H1 (cell line): ENCODE data around the gene XRCC6. TPM values are rescaled to one million over a fixed set of nuclear protein-coding genes. Genes with fewer than 3 reads are reported as not detected.

Experiments
- CTCF ChIA-PET: fragments of 300-600 bp; sonication (Branson Sonifier 250); formaldehyde crosslinking; loops from one replicate; lab custom pipeline; 2021; ENCODE audit not compliant: partially characterized antibody; lab: Charles Lee
- POLR2A ChIA-PET: fragments of 300-600 bp; sonication (Branson Sonifier 250); formaldehyde crosslinking; loops from one replicate; lab custom pipeline; 2021; ENCODE audit warnings: inconsistent platforms; ENCODE audit not compliant: partially characterized antibody; lab: Charles Lee
- DNase-seq, 2 experiments: peaks; one replicate each; pipeline versions ENCODE4 v3.0.0 to v3.0.0-alpha.2; 2010 to 2022; ENCODE audit warnings: low spot score in 2 of 2, low read depth in 1 of 2, mixed read lengths in 1 of 2
- FAIRE-seq: peaks from 2 replicates; lab custom pipeline; 2011; peaks lifted over from hg19 to GRCh38; lab: Jason Lieb, UNC
- H2AFZ ChIP-seq: 2 replicates; pipeline ENCODE4 v1.8.1; 2012; ENCODE audit warnings: low read length, inconsistent platforms
- H2AK5ac ChIP-seq: 2 replicates; pipeline ENCODE4 v1.6.1; 2013; ENCODE audit warnings: low read depth, low read length
- H2BK120ac ChIP-seq: replicated peaks from 2 replicates; pipeline ENCODE3; 2013; ENCODE audit warnings: low read depth, low read length, inconsistent platforms
- H2BK12ac ChIP-seq: 2 replicates; pipeline ENCODE4 v1.6.1; 2013; ENCODE audit warnings: low read depth, low read length
- H2BK15ac ChIP-seq: 2 replicates; pipeline ENCODE4 v1.6.1; 2013; ENCODE audit warnings: low read length
- H2BK20ac ChIP-seq: 2 replicates; pipeline ENCODE4 v1.6.1; 2013; ENCODE audit warnings: low read length
- H2BK5ac ChIP-seq: 2 replicates; pipeline ENCODE4 v1.6.1; 2013; ENCODE audit warnings: low read depth, low read length
- H3K14ac ChIP-seq: 2 replicates; pipeline ENCODE4 v1.6.1; 2013; ENCODE audit warnings: inconsistent platforms; ENCODE audit not compliant: insufficient read length
- H3K18ac ChIP-seq: 2 replicates; pipeline ENCODE4 v1.6.1; 2013; ENCODE audit warnings: low read length; ENCODE audit errors: extremely low read depth
- H3K23ac ChIP-seq: 2 replicates; pipeline ENCODE4 v1.6.1; 2013; ENCODE audit warnings: inconsistent platforms; ENCODE audit not compliant: insufficient read length
- H3K23me2 ChIP-seq: 2 replicates; pipeline ENCODE4 v1.6.1; 2013; ENCODE audit warnings: low read depth, low read length
- H3K27ac ChIP-seq: 2 replicates; pipeline ENCODE4 v1.6.1; 2011; ENCODE audit warnings: low read depth, low read length, inconsistent platforms
- H3K27me3 ChIP-seq, 4 experiments: replicated peaks in 1 of 4; 1 replicate in 1 of 4; 2 replicates in 3 of 4; pipeline versions ENCODE4 v1.6.1 to v1.8.1; 2011 to 2013; ENCODE audit warnings: low read length in 3 of 4, mild to moderate bottlenecking in 3 of 4, inconsistent platforms in 2 of 4, mixed read lengths in 2 of 4, moderate library complexity in 1 of 4; ENCODE audit not compliant: control insufficient read depth in 3 of 4, insufficient read depth in 3 of 4; ENCODE audit errors: extremely low read depth in 1 of 4
- H3K36me3 ChIP-seq, 4 experiments: 2 replicates each; pipeline versions ENCODE4 v1.6.1 to v1.8.1; 2011 to 2013; ENCODE audit warnings: mild to moderate bottlenecking in 4 of 4, low read length in 3 of 4, moderate library complexity in 2 of 4, control low read depth in 1 of 4, inconsistent platforms in 1 of 4; ENCODE audit not compliant: insufficient read depth in 4 of 4, control insufficient read depth in 2 of 4
- H3K4ac ChIP-seq: replicated peaks from 2 replicates; pipeline ENCODE3; 2013; ENCODE audit warnings: low read length, low read depth, mixed read lengths, inconsistent platforms; ENCODE audit not compliant: insufficient read length
- H3K4me1 ChIP-seq, 4 experiments: replicated peaks in 1 of 4; 1 replicate in 1 of 4; 2 replicates in 3 of 4; pipeline versions ENCODE4 v1.6.1 to v1.8.1; 2011 to 2013; ENCODE audit warnings: low read length in 3 of 4, inconsistent platforms in 2 of 4, mixed read lengths in 1 of 4; ENCODE audit not compliant: insufficient read depth in 4 of 4, control insufficient read depth in 3 of 4
- H3K4me2 ChIP-seq, 2 experiments: 2 replicates each; pipeline versions ENCODE4 v1.6.1 to v1.8.1; 2011 to 2013; ENCODE audit warnings: low read depth in 2 of 2, low read length in 2 of 2, control low read depth in 1 of 2, inconsistent platforms in 1 of 2, mild to moderate bottlenecking in 1 of 2; ENCODE audit not compliant: insufficient read depth in 1 of 2
- H3K4me3 ChIP-seq, 4 experiments: fragments of 200-600, 300-600 bp in 1 of 4; sonication (generic), shearing (Covaris generic), sonication (Bioruptor Twin) in 1 of 4; 2 replicates each; pipeline versions ENCODE4 v1.5.1 to v1.8.1; 2011 to 2016; ENCODE audit warnings: low read length in 4 of 4, low read depth in 3 of 4, control low read depth in 2 of 4, inconsistent platforms in 2 of 4, mild to moderate bottlenecking in 2 of 4, mixed read lengths in 1 of 4, moderate library complexity in 1 of 4; ENCODE audit not compliant: insufficient read depth in 2 of 4; ENCODE audit errors: extremely low read depth in 1 of 4
- H3K56ac ChIP-seq: replicated peaks from 2 replicates; pipeline ENCODE3; 2013; ENCODE audit warnings: low read depth, mild to moderate bottlenecking, mixed read lengths, low read length, inconsistent platforms; ENCODE audit not compliant: insufficient read length
- H3K79me1 ChIP-seq: 2 replicates; pipeline ENCODE4 v1.6.1; 2013; ENCODE audit warnings: low read depth, low read length, control low read depth
- H3K79me2 ChIP-seq, 2 experiments: 2 replicates each; pipeline versions ENCODE4 v1.6.1 to v1.8.1; 2012 to 2013; ENCODE audit warnings: low read length in 2 of 2, mild to moderate bottlenecking in 2 of 2, inconsistent platforms in 1 of 2; ENCODE audit not compliant: insufficient read depth in 2 of 2, control insufficient read depth in 1 of 2
- H3K9ac ChIP-seq, 4 experiments: replicated peaks in 1 of 4; 1 replicate in 1 of 4; 2 replicates in 3 of 4; pipeline versions ENCODE4 v1.6.1 to v1.8.1; 2011 to 2013; ENCODE audit warnings: low read depth in 3 of 4, low read length in 3 of 4, control low read depth in 2 of 4, mild to moderate bottlenecking in 2 of 4, moderate library complexity in 2 of 4, inconsistent platforms in 1 of 4; ENCODE audit errors: extremely low read depth in 1 of 4
- H3K9me3 ChIP-seq, 2 experiments: 2 replicates each; pipeline versions ENCODE4 v1.6.1 to v1.8.1; 2012 to 2013; ENCODE audit warnings: mild to moderate bottlenecking in 2 of 2, moderate library complexity in 2 of 2, control low read depth in 1 of 2, inconsistent platforms in 1 of 2, low read depth in 1 of 2, low read length in 1 of 2, mixed read lengths in 1 of 2; ENCODE audit not compliant: insufficient read depth in 2 of 2
- H4K20me1 ChIP-seq, 2 experiments: replicated peaks in 1 of 2; 2 replicates each; pipeline versions ENCODE3 to v1.8.1; 2011 to 2013; ENCODE audit warnings: inconsistent platforms in 2 of 2, low read length in 2 of 2, mild to moderate bottlenecking in 1 of 2; ENCODE audit not compliant: insufficient read depth in 2 of 2, control insufficient read depth in 1 of 2
- H4K5ac ChIP-seq: 2 replicates; pipeline ENCODE4 v1.6.1; 2013; ENCODE audit warnings: low read length, low read depth, mixed read lengths, inconsistent platforms; ENCODE audit not compliant: insufficient read length
- H4K8ac ChIP-seq: 2 replicates; pipeline ENCODE4 v1.8.0; 2013; ENCODE audit warnings: mild to moderate bottlenecking, moderate library complexity, low read length, inconsistent platforms; ENCODE audit not compliant: insufficient read depth; ENCODE audit errors: extremely low read depth
- H4K91ac ChIP-seq: replicated peaks from 2 replicates; pipeline ENCODE3; 2013; ENCODE audit warnings: low read length, mixed read lengths, inconsistent platforms; ENCODE audit not compliant: insufficient read length
- ASH2L ChIP-seq: fragments of 200-600, 300-600 bp; sonication (generic); IDR thresholded peaks from one replicate; pipeline ENCODE4 v1.7.1; 2017; ENCODE audit warnings: low read length
- CEBPB ChIP-seq: IDR thresholded peaks from 2 replicates; pipeline ENCODE4 v1.6.1; 2012; ENCODE audit warnings: low read depth, low read length
- NANOG ChIP-seq: IDR thresholded peaks from 2 replicates; pipeline ENCODE4 v1.6.1; 2011; ENCODE audit warnings: low read length, low read depth, mild to moderate bottlenecking, inconsistent platforms; ENCODE audit not compliant: insufficient read depth, poor library complexity, severe bottlenecking
- PHF8 ChIP-seq: fragments of 200-600 bp; sonication (generic); conservative IDR thresholded peaks from 2 replicates; pipeline ENCODE4 v1.7.1; 2012; ENCODE audit warnings: low read depth, mild to moderate bottlenecking, inconsistent platforms, low read length, moderate library complexity
- RAD21 ChIP-seq, 2 experiments: IDR thresholded peaks in 1 of 2; conservative IDR thresholded peaks in 1 of 2; 2 replicates each; pipeline ENCODE4 v1.6.1; 2011; ENCODE audit warnings: low read depth in 2 of 2, low read length in 2 of 2, improper control_type of control experiment in 1 of 2, inconsistent platforms in 1 of 2, mild to moderate bottlenecking in 1 of 2, moderate library complexity in 1 of 2
- SIN3A ChIP-seq, 2 experiments: IDR thresholded peaks in 1 of 2; conservative IDR thresholded peaks in 1 of 2; 2 replicates each; pipeline ENCODE4 v1.6.1; 2011 to 2012; ENCODE audit warnings: low read length in 2 of 2, improper control_type of control experiment in 1 of 2, low read depth in 1 of 2, mild to moderate bottlenecking in 1 of 2
- TEAD4 ChIP-seq: IDR thresholded peaks from 2 replicates; pipeline ENCODE4 v1.6.1; 2012; ENCODE audit warnings: low read depth, low read length, inconsistent platforms, mixed read lengths
- WGBS, 2 experiments: shearing (Covaris generic) in 1 of 2; methylation state at CpG; one replicate each; pipeline versions ENCODE4 v1.1.6 to v1.1.7; 2013 to 2015; ENCODE audit warnings: low lambda C conversion rate in 2 of 2, mixed read lengths in 2 of 2, inconsistent platforms in 1 of 2, low coverage in 1 of 2, missing lambda C conversion rate in 1 of 2; ENCODE audit not compliant: insufficient replicate concordance in 2 of 2, insufficient coverage in 1 of 2, insufficient read length in 1 of 2; ENCODE audit errors: extremely low coverage in 1 of 2, missing lambda C conversion rate in 1 of 2; 5-methylcytosine and 5-hydroxymethylcytosine counted together
- polyA plus RNA-seq, 7 experiments: library from polyadenylated mRNA; depleted of rRNA in 3 of 7; stranded (reverse) in 5 of 7; unstranded in 2 of 7; fragments of >200 nt in 5 of 7; fragments of 200-250 nt in 2 of 7; gene quantifications; 1 replicate in 5 of 7; 2 replicates in 1 of 7; 4 replicates in 1 of 7; pipeline versions ENCODE4 v1.2.1 to v1.2.3, GENCODE V29; 2011 to 2013; ENCODE audit warnings: missing spikeins in 2 of 7, mixed read lengths in 2 of 7
- total RNA-seq: library from RNA; stranded (reverse); fragmentation: NEBNext Ultra II Directional; extraction: Animal tissue kit (Norgen Biotek cat#: 25700); gene quantifications from 2 replicates; pipeline ENCODE4 v1.2.1, GENCODE V29; 2021
- TF ChIP-seq, protein P1 (sequence below): IDR thresholded peaks from 2 replicates; pipeline ENCODE4 v1.6.1; 2012; ENCODE audit warnings: inconsistent platforms
- TF ChIP-seq, protein P2 (sequence below): IDR thresholded peaks from 2 replicates; pipeline ENCODE4 v1.6.1; 2011; ENCODE audit warnings: low read depth, mild to moderate bottlenecking, low read length; ENCODE audit not compliant: insufficient read depth

The XRCC6 gene
- total and polyA plus RNA-seq, 2 of the 8 experiments (the other 6 are each of a cell fraction or from before 2014, with no cell fraction given) = 150 to 490 TPM

DNA sequence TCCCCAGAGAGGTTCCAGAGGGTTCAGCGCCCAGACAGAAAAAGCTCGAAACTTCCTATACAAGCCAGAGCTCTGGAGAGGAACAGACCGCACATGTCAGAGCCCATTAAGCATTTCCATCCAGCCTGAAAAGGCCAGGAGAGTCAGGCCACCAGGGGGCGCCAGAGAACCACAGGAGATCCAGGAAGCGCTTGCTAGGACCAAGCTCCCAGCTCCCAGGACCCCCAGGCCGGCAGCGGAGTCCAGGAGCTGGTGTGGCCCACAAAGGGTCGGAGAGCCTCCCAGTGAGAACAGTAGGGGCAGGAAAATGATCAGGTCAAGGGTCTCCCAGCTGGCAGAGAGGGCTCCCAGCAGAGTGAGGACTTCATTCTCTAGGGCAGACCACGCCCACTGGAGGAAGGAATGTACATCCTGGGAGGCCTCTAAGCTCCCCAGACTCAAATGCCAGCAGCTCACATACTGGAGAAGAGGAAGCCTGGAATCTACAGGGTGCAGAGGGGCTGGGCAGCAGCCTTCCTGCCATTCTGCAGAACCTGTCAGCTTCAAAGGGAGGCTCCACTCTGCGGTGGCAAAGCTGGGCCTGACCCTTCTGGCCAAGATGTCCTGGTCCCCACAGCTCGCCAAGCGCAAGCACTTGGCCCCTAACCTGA is 76.2 kb downstream of the XRCC6 start:
- peaks cover 0 to 7% of the 10 kb centered on the region in 2 experiments; a peak in 1 of 4 replicates for H3K9me3 ChIP-seq
- no peaks in the 10 kb centered on the region; the same call in 1 of the 2 replicates for H3K79me1 ChIP-seq
- H3K23me2 ChIP-seq = 0 out of 2 replicates have a peak, but pooled peaks cover 2% of the 10 kb centered on the region
- H2BK15ac ChIP-seq = peak overlapping the region; percentile 46; the same call in 1 of the 2 replicates
- H4K5ac ChIP-seq = no peak overlapping the region
- peak overlapping the region in 1 of 2 experiments; percentile 61; a peak in 3 of 4 replicates for H3K4me2 ChIP-seq
- peak overlapping the region; percentile 71; the same call in 1 of the 2 replicates for H3K18ac ChIP-seq
- H4K20me1 ChIP-seq = peaks cover 0 to 2% of the 10 kb centered on the region in 2 experiments
- peaks cover 0 to 10% (median 6%) of the 10 kb centered on the region in 4 experiments; a peak in 6 of 7 replicates for H3K27me3 ChIP-seq
- FAIRE-seq = peak; percentile 84
- H3K4me1 ChIP-seq = peaks cover 0 to 6% (median 4%) of the 10 kb centered on the region in 4 experiments; a peak in 5 of 7 replicates
- ChIA-PET POLR2A (interaction anchor here (0.7 to 1.4 kb wide), 6 partner anchors 8 to 103 kb away, joined by 3 to 7 read pairs (median 4); partner anchors contain the start of genes CCDC134, SNU13 and XRCC6), CTCF (interaction anchor here (0.6 to 3.9 kb wide), 77 partner anchors 10 to 1243 kb away, joined by 3 to 36 read pairs (median 5); partner anchors contain the start of genes CCDC134, CENPM, SNU13 and SREBF2)
- peak overlapping the region; percentile 28; the same call in 1 of the 2 replicates for H2BK5ac ChIP-seq
- H2AK5ac ChIP-seq = no peak overlapping the region
- no peak overlapping the region for H3K56ac ChIP-seq
- no peak overlapping the region for H3K27ac ChIP-seq
- 36% methylated on average over 12 of the region's 12 CpGs; no CpG with 5 or more reads in 1 of the 2 experiments for WGBS, 2 experiments
- H3K23ac ChIP-seq = no peak overlapping the region
- no peak overlapping the region for H2BK20ac ChIP-seq
- H3K14ac ChIP-seq = no peak overlapping the region
- H4K8ac ChIP-seq = no peak overlapping the region
- H3K4ac ChIP-seq = peak overlapping the region; percentile 44
- DNase-seq = peak; percentile 90 to 100
- H2AFZ ChIP-seq = peak overlapping the region; percentile 71; the same call in 1 of the 2 replicates
- peak overlapping the region in 1 of 4 experiments; percentile 28; a peak in 1 of 8 replicates for H3K4me3 ChIP-seq
- H3K79me2 ChIP-seq = no peaks in the 10 kb centered on the region
- peak overlapping the region; percentile 7; the same call in 1 of the 2 replicates for H2BK12ac ChIP-seq
- H2BK120ac ChIP-seq = no peak overlapping the region
- H4K91ac ChIP-seq = peak overlapping the region; percentile 57
- H3K36me3 ChIP-seq = peaks cover 0 to 3% (median 0%) of the 10 kb centered on the region in 4 experiments; a peak in 1 of 8 replicates
- H3K9ac ChIP-seq = no peak overlapping the region
- no peak for TF ChIP-seq PHF8
- TF ChIP-seq, protein P1, sequence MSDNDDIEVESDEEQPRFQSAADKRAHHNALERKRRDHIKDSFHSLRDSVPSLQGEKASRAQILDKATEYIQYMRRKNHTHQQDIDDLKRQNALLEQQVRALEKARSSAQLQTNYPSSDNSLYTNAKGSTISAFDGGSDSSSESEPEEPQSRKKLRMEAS = peak; percentile 62
- no peak for TF ChIP-seq ASH2L
- TF ChIP-seq TEAD4 = peak; percentile 95
- peak; percentile 89 to 92 for TF ChIP-seq RAD21 (IDR thresholded peaks at IDR 0.05 in 1 of 2, conservative IDR thresholded peaks at IDR 0.05 in 1 of 2; ENCODE audit: low read depth in 2 of 2, low read length in 2 of 2)
- no peak for TF ChIP-seq CEBPB
- TF ChIP-seq NANOG = peak; percentile 1
- TF ChIP-seq SIN3A (conservative IDR thresholded peaks at IDR 0.05 in 1 of 2, IDR thresholded peaks at IDR 0.05 in 1 of 2; ENCODE audit: low read depth in 1 of 2, low read length in 2 of 2) = peak in 1 of 2 experiments; percentile 75; a peak in 1 of 4 replicates
- TF ChIP-seq, protein P2, sequence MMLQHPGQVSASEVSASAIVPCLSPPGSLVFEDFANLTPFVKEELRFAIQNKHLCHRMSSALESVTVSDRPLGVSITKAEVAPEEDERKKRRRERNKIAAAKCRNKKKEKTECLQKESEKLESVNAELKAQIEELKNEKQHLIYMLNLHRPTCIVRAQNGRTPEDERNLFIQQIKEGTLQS = no peak
